HG02870 (cell line): ENCODE results near the gene PAQR6.
"Not testable (repeated sequence)": the region's sequence is repeated elsewhere in the genome, so short reads cannot be mapped to it uniquely, and the experiment has no call there.

Experiments used
- ATAC-seq: cut with Tn5 transposase; IDR thresholded peaks from one replicate; pipeline ENCODE4 v1.9.1; 2021; ENCODE audit warnings: mild to moderate bottlenecking, moderate library complexity; ENCODE audit not compliant: unreplicated experiment

Gene PAQR6

DNA sequence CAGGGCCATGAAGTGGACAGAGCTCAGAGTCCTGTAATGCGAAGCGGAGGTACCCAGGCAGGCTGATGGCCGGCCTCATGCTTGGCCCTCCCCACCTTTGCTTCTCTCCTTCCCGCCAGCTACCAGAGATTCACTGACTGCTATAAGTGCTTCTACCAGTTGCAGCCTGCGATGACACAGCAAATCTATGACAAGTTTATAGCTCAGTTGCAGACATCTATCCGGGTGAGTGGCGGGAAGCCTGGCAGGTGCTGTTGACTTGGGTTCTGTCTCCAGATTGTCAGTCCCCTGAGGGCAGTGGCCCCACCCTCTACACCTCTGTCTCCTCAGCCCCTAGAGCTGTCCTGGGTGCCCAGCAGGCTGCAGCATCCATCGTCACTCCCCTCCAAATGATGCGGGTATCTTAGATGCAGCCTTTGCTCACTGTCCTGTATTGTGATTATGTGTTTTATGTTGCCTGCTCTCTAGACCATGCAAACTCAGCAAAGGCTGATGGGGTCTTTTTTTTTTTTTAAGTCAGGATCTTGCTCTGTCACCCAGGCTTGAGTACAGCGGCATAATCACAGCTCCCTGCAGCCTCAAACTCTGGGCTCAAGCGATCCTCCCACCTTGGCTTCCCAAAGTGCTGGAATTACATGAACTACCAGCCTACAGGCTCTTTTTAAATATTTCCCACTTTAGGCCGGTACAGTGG lies 15.5 kb downstream of the PAQR6 start:
- no peak for ATAC-seq

DNA sequence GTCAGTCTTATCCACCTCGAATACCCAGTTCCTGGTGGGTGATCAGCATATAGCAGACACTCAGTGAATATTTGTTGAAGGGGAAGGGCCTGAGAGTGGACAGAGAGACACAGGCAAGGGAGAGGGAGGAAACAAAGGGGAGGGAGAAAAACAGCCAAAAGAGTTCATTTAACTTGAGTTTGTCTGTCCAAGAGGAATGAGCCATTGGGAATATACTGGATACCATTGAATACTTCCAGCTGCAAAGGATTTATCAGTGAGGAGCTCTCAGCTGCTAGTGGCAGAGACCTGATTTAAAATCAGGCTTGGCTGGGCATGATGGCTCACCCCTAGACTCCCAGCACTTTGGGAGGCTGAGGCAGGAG lies 17.4 kb downstream of the PAQR6 start:
- no peak for ATAC-seq

DNA sequence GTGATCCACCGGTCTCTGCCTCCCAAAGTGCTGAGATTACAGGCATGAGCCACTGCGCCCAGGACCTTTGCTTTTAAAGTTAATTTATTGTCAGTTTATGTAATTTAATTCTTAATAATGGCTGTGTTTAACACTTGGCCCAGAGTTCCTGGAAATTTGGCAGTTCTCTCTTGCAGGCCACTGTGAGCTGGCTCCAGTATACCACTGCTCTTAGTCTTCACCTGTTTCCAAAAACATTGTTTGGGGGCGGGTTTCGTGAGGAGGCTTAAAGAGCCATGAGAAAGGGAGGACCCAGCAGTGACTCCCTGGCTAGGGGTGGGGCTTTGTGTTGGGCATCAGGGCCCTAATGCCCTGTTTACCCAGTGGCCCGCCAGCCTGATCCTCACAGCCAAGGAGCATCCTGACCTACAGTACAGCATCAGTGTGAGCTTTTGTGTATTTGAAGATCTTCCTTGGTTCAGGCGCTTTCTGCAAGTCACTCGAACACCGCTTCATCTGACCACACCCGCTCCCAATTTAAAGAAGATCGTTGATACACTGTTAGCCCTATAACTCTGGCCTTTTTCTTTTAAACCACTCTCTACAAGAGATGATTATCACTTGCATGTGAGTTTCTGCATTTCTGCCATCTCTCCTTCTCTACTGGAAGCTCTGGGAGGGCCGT lies 17.9 kb downstream of the PAQR6 start:
- no peak for ATAC-seq

DNA sequence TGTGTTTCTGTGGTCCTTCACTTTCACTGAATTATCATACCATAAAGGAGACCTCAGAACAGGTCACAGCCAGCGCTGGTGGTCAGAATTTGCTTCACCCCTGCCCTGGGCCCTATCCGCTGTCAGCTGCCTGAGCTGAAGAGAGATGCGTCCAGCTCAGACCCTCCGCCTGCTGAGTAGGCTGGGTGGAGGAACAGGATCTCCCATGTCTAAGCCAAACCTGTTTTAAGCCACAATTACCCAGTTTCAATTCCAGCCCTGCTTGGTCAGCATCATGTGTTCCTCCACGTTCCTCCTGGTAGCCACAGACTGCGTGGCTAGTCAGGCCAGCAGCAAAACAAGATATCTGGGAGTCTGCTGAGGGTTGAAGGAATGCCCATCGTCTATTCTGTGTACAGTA lies 19.4 kb downstream of the PAQR6 start:
- no peak for ATAC-seq

DNA sequence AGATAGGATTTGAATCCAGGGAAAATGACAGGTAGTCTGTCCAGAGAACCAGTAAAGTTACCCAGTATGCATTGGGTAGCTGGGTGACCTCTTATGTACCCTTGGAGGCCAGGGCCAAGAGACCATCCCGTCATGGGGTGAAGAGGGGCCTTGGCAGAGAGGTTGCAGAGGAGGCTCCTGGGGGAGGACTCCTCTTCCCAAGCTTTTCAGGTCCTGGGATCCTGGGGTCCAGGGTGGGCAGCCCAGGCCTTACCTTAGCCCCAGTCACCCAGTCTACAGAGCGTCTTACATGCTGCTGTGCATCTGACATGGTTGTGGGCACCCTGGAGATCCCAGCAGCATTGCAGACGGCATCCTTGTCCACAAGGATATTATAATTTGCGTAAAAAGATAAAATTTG lies 21.1 kb downstream of the PAQR6 start:
- ATAC-seq: no peak

DNA sequence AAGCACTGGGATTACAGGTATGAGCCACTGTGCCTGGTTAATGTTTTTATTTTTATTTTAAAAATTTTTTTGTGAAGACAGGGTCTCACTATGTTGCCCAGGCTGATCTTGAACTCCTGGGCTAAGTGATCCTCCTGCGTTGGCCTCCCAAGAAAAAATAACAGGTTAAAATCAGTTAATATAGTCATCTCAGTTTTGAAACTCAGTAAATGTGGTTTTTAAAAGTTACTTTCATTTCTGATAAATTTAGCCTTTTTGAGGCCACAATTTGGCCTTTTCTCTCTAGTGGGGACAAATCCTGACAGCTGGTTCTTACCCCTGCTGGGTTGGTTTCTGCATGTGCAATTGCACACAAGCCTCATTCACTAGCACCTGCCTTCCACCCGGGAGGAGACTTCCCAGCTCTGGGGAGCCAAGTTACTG lies 21.7 kb downstream of the PAQR6 start:
- peak; percentile 76 for ATAC-seq

DNA sequence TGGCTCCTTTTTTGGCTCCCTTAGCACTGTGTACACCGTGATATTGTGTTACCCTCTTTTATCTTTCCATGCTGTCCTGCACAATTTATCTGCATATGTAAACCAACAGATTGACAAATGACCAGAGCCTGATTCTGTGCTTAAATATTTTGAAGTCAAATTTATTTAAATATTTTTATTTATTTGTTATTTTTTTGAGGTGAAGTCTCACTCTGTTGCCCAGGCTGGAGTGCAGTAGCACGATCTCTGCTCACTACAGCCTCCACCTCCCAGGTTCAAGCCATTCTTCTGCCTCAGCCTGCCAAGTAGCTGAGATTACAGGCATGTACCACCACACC lies 22.2 kb downstream of the PAQR6 start:
- no peak for ATAC-seq

DNA sequence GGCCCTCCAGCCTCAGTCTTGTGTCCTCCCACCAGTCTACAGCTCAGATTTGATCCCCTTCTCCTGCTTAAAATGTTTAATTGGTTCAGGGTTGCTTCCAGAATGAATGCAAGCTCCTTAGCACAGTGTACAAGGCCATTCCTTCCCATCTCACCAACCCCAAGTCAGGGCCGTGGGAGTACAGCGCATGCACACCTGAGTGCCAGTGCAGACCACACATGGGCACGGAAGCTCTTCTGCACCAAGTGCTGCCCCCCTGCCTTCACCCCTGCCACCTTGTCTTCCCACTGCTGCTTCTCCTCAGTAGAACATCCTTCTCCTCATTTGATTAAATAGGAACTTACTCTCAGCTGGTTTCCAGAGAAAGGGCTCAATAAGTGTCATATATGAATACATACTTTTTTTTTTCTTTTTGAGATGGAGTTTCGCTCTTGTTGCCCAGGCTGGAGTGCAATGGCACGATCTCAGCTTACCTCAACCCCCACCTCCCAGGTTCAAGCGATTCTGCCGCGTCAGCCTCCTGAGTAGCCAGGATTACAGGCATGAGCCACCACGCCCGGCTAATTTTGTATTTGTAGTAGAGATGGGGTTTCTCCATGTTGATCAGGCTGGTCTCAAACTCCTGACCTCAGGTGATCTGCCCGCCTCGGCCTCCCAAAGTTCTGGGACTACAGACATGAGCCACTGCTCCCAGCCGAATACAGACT lies 25.7 kb downstream of the PAQR6 start:
- ATAC-seq: no peak

DNA sequence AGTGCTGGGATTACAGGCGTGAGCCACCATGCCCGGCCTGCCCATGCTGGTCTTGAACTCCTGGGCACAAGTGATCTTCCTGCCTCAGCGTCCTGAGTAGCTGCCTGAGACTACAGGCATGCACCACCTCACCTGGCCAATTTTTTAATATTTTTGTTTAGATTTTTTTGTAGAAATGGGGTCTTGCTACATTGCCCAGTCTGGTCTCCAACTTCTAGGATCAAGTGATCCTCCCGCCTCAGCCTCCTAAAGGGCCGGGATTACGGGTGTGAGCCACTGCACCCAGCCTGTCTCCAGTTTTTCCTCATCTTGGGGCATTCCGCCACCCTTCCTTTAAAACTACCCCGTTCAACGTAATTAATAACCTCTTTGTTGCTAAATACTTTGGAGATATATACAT lies 27.6 kb downstream of the PAQR6 start:
- no peak for ATAC-seq

DNA sequence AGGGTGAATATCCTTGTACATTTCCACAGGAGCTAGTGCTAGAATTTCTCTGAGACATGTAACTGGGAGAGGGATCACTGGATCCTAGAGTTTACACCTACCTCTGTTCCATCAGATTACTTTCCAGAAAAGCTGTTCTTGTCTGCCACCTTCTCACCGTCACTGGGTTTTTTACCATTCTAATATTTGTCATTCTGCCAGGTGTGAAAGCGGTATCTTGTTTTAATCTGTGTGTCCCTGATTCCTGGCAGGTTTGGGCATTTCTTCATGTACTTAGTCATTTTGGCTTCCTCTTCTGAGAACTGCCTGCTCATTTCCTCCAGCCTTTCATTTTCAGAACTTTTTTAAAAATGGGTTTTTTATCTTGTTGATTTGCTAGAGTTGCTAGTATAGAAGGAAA lies 30.0 kb downstream of the PAQR6 start:
- no peak for ATAC-seq

DNA sequence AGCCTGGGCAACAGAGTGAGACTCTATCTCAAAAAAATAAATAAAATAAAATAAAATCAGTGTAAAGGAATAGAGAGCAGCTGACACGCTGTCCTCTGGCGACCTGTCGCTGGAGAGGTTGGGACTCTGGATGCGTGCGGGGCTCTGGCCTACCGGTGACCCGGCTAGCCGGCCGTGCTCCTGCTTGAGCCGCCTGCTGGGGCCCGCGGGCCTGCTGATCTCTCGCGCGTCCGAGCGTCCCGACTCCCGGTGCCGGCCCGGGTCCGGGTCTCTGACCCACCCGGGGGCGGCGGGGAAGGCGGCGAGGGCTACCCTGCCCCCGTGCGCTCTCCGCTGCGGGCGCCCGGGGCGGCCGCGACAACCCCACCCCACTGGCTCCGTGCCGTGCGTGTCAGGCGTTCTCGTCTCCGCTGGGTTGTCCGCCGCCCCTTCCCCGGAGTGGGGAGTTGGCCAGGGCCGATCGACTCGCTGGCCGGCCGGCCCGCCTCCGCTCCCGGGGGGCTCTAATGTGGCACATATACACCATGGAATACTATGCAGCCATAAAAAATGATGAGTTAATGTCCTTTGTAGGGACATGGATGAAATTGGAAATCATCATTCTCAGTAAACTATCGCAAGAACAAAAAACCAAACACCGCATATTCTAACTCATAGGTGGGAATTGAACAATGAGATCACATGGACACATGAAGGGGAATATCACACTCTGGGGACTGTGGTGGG lies 31.3 kb downstream of the PAQR6 start:
- not testable (repeated sequence) for ATAC-seq

DNA sequence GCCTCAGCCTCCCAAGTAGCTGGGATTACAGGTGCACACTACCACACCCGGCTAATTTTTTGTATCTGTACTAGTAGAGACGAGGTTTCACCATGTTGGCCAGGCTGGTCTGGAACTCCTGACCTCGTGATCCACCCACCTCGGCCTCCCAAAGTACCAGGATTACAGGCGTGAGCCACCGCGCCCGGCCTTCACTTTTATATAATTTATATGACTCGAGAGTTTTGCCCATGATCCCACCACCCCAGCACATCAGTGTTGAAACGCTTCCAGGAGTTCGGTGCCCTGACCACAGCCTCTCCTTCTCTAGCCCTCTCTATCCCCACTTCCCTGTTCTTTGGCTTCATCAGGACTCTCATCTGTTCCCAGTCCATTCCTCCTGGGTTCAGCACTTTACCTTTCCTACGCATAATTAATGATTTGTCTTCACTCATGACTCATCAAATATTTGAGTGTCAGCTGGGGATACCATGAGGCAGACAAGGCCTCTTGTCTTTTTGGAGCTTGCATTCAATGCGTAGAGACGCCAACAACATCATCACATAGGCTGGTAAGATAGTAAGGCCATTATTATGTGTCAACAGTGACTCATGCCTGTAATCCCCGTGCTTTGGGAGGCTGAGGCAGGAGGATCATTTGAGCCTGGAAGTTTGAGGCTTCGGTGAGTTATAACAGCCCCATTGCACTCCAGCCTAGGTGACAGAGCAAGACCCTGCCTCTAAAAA lies 33.7 kb downstream of the PAQR6 start:
- ATAC-seq: no peak

DNA sequence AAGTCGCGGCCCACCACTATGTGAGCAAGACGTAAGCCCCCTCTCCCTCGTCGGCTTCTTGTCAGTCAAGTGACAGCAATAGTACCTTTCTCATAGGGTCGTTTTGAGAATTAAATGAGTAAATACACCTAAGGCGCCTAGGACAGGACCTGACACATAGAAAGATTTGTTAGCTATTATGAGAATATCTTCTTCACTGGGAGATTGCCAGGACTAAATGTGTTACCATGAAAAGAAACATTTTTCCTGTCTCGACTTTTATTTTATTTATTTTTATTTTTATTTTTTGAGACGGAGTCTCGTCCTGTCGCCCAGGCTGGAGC lies 34.3 kb downstream of the PAQR6 start:
- no peak for ATAC-seq

DNA sequence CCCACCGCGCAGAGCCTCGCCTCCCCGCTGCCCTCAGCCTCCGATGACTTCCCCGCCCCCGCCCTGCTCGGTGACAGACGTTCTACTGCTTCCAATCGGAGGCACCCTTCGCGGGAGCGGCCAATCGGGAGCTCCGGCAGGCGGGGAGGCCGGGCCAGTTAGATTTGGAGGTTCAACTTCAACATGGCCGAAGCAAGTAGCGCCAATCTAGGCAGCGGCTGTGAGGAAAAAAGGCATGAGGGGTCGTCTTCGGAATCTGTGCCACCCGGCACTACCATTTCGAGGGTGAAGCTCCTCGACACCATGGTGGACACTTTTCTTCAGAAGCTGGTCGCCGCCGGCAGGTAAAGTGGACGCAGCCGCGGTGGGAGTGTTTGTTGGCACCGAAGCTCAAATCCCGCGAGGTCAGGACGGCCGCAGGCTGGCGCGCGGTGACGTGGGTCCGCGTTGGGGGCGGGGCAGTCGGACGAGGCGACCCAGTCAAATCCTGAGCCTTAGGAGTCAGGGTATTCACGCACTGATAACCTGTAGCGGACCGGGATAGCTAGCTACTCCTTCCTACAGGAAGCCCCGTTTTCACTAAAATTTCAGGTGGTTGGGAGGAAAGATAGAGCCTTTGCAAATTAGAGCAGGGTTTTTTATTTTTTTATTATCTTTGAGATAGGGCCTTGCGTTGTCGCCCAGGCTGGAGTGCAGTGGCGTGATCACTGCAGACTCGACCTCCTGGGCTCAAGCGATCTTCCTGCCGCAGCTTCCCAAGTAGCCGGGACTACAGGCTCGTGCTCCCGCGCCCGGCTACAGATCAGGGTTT lies 34.8 kb downstream of the PAQR6 start, which contains the start of gene PMF1:
Gene PMF1 (plus strand): TSS at position 175 of the 811 bp plus-strand sequence. CDS start 9 bp downstream, at position 184.
- peak; percentile 78 for ATAC-seq

DNA sequence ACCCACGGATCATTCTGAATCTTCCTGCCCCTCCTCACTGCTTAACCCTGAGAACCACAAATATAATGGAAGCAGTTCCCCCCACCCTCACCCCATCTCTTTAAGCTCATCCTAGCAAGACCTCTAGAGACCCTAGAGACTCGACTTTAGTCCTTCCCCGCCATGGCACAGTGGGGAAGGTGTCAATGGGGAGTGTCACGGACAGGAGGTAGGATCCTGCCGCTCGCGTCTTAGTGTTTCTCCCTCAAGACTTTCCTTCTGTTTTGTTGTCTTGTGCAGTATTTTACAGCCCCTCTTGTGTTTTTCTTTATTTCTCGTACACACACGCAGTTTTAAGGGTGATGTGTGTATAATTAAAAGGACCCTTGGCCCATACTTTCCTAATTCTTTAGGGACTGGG lies 35.7 kb downstream of the PAQR6 start:
- ATAC-seq: no peak

DNA sequence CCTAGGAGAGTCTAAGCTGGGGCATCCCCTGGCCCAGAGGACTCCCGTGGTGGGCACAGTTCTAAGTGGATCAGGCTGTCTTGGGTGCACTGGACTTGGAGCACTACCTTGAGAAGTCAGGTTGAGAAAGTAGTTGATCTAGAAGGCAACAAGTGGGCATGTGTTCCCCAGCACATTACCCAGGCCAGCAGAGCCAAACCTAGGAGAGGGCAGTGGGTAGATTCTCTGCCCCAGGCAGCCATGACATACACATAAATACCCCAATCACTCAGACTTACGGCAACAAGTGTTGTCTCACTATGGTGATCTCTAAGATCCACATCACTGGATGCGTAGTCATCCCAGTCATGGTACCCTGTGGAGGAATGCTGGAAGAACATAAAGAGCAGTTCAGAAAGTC lies 36.6 kb downstream of the PAQR6 start:
- no peak for ATAC-seq

DNA sequence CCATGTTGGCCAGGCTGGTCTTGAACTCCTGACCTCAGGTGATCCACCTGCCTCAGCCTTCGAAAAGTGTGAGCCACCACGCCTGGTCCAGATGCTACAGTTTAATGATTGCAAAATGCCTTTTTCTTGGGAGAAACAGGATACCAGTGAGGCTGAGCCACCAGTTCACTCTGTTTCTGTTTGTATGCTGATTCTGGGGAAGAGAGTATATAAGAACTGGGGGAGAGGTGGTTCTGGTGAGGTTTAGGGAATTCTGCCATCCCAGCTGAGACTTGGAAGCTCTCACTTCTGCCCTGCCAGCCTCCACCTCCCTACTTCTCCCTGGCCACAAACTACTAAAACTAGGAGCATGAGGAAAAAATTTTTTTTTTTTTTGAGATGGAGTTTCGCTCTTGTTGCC lies 43.2 kb downstream of the PAQR6 start:
- ATAC-seq: no peak

DNA sequence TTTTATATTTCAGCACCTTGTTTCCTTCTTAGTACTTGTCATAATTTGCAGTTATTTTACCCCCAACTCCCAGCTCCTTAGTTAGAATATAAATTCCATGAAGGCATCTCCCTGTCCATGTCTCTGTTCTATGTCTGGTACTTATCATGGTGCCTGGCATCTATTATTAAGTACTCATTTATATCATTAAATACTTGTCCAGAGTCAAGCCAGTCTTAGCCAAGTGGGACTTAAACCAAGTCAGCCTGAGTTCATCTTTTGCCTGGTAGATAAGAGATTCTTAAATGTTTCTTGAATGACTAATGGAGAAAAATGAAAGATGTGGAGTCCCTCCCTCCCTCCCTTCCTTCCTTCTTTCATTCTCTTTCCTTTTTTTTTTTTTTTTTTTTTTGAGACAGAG lies 44.5 kb downstream of the PAQR6 start:
- ATAC-seq: no peak

DNA sequence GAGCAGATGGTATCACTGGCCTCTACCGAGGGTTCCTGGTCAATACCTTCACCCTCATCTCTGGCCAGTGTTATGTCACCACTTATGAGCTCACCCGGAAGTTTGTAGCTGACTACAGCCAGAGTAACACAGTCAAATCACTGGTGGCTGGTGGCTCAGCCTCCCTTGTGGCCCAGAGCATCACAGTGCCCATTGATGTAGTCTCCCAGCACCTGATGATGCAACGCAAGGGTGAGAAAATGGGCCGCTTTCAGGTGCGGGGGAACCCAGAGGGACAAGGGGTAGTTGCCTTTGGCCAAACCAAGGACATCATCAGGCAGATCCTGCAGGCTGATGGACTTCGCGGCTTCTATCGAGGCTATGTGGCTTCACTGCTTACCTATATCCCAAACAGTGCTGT lies 47.8 kb downstream of the PAQR6 start:
- ATAC-seq: no peak

DNA sequence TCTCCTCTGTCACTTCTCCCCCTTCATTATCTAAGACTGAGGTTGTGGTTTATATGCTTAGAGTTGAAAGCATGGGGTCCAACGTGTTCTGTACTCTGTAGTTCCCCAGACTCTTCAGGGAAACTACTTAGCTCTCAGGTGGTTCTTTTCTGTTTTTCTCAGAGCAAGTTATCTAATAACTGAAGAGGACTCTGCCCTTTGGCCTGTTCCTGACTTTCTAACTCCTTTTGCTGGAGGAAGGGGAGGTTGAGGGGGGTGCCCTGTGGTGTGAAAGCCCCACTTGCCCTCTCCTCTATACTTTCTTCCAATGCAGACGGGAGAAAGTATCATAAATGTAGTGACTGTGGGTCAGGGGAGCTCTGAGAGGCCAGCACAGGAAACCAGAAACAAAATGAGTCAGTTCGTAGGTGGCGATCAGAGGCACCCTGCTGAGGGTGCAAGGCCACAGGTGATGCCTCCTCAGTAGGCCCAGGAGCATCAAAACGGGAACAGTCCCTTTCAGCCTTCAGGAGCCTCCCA lies 49.0 kb downstream of the PAQR6 start:
- ATAC-seq: peak; percentile 48
